ENCODE results near the gene HAGHL.

The HAGHL gene

DNA sequence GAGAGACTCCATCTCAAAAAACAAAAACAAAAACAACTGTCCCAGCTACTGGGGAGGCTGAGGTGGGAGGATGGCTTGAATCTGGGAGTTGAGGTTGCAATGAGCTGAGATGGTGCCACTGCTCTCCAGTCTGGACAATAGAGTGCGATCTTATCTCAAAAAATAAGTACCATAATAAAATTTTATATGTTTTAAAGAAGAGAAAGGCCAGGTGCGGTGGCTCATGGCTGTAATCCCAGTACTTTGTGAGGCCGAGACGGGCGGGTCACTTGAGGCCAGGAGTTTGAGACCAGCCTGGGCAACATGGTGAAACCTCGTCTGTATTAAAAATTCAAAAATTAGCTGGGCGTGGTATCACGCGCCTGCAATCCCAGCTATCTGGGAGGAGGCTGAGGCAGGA, 49.9 kb downstream of the HAGHL start:
- no peak for FAIRE-seq

DNA sequence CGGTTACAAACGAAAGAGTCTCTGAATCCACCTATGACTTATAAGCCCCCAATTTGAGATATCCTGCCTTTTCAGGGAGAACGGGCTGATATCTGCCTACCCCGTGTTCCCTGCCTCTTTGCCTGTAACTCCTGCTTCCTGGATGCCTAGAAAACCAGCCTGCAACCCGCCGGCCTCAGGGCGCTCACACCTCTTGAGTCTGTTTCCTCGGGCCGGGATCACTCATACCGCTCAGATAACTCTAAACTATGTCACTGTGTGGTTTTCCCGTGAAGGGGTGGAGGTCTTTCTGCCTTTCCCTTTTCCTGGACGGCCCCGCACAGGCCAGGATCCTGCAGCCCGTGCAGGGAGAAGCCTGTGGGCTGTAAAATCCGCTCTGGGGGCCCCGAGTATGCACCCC, 50.9 kb downstream of the HAGHL start:
- FAIRE-seq: no peak

DNA sequence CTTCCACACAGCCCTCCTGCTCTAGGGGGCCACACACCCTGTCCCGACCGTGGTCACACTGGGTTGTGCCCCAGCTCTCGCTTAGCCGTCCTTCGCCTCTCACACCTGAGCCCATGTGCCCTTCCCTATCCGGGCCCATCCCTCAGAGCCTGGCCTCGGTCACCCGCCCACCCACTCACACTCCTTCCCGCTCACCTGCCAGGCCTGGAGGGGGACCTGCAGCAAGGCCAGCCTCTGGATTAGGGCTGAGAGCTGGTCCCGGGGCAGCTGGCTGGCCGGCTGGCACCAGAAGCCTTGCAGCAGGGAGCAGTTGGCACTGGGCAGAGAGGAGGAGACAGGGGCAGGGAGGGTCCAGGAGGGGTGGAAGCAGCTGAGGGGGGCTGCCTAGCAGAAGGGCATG, 51.5 kb downstream of the HAGHL start:
- no peak for FAIRE-seq

DNA sequence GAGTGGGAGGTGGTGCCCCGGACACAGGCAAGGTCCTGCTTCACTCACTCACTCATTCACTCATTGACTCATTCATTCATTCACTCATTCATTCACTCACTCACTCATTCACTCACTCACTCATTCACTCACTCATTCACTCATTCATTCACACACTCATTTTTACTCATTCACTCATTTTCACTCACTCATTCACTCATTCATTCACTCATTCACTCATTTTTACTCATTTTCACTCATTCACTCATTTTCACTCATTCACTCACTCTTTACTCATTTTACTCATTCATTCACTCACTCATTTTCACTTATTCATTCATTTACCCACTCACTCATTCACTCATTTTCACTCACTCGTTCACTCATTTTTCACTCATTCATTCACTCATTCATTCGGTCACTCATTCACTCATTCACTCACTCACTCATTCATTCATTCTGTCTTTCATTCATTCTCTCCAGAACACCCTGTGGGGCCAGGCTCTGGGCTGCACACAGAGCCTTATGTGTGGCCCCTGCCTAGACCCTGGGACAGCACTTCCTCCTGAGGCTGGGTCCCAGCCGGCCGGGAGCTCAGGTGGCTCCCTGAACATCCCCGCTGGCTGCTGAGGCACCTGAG, 52.1 kb downstream of the HAGHL start:
- no peak for FAIRE-seq
